Measurements from ENCODE around the gene CEP104.

CEP104 gene

GRCh38 chr1:3856923-3857790 is at the start of gene CEP104, which contains the start of gene DFFB:
Gene CEP104 (minus strand): TSS chr1:3857211. CDS start chr1:3852407, 4,804 bp downstream.
Gene DFFB (plus strand): TSS chr1:3857476. CDS start chr1:3857604, 128 bp downstream.
- DNase-seq (ENCODE audit: low read depth): peak; percentile 89

DNA sequence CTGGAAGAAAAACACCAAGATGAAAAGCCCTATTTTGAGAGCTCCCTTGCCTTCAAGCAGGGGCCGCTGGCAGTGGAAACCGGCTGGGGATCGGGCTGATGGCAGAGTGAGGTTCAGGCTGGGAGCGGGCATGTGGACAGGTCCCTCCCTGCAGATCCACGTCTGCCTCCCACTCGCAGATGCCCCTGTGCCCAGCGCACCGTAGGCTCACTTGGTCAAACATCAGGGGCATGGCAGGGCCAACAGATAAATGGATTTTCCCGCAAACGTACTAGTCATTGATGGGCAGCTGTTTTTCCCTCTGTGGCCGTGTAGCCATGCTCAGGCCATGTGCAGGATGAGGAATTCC is 49.6 kb upstream of the CEP104 start:
- no peak for DNase-seq (ENCODE audit: low read depth)

GRCh38 chr1:3905953-3906671 is 49.1 kb upstream of the CEP104 start:
- DNase-seq (ENCODE audit: low read depth): no peak

DNA sequence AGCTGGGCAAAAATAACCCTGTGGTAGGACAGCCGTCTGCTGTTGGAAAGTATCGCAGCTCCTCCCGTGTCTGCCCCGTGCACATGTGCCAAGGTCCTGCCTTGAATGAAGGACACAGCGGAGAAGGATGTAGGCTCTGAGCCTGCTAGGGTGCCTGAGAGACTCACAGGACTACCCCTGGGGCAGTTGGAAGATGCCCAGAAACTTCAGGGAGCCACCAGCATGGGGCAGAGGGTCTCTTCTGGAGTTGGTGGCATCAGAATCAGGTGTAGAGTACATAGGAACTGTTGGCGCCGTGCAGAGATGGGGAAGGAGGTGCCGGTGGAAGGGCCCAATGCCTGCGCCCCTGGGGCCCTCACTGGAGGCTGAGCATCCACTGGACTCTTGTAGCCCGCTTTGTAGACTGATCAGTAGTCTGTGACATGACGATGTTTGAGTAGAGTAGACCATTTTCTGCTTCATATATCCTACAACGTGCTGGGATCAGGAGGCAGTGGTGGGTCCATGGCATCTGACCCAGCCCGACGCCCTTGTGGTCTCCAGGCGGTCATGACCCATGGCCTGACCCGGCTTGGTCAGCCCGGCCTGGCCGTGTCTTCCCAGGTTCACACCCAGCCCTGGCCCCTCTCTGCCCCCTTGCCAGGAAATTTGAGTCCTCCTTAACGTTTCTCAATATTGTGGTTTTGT is 48.4 kb upstream of the CEP104 start:
- DNase-seq (ENCODE audit: low read depth): no peak

DNA sequence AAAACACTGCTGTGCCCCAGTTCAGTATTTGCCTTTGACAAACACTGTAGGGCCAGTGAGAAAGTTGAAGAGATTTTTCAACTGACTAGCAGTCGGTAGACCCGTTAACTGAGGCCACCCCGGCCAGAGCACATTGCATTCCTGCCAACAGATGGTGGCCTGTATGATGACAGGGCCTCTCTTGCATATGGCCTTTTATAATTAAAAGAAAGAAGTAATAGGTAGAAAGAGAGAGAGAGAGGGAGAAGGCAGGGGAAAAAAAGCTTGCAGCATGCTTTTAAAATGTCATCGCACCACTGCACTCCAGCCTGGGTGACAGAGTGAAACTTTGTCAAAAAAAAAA is 47.8 kb upstream of the CEP104 start:
- no peak for DNase-seq (ENCODE audit: low read depth)

GRCh38 chr1:3904006-3904842 is 47.2 kb upstream of the CEP104 start:
- DNase-seq (ENCODE audit: low read depth): no peak

GRCh38 chr1:3903141-3904005 is 46.4 kb upstream of the CEP104 start:
- no peak for DNase-seq (ENCODE audit: low read depth)

- DNase-seq (ENCODE audit: low read depth): no peak
Measured at GRCh38 chr1:3902571-3903091, 45.6 kb upstream of the CEP104 start.

DNA sequence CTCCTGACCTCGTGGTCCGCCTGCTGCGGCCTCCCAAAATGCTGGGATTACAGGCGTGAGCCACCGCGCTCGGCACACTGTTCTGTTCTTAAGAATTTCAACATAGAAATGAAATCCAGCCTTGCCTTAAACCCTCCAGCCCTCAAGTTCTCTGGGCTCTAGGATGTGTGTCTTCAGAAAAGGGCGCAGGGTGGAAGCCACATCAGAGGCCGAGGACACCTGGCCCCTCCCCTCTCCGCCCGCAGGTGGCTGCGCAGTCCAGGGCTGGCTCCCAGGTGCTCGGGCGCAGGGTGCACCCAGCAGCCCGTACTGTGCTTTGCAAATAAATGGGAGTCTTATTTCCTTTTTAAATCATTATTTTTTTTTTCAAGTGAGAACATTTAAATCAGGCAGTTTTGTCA is 45.1 kb upstream of the CEP104 start:
- no peak for DNase-seq (ENCODE audit: low read depth)

- DNase-seq (ENCODE audit: low read depth): peak; percentile 92
Measured at GRCh38 chr1:3900969-3901529, 44.0 kb upstream of the CEP104 start.

- peak; percentile 98 for DNase-seq (ENCODE audit: low read depth)
Measured at GRCh38 chr1:3900150-3900968, 43.3 kb upstream of the CEP104 start, which contains the start of gene C1orf174. Gene C1orf174 (minus strand): TSS chr1:3900272. CDS start chr1:3900186, 86 bp downstream.

DNA sequence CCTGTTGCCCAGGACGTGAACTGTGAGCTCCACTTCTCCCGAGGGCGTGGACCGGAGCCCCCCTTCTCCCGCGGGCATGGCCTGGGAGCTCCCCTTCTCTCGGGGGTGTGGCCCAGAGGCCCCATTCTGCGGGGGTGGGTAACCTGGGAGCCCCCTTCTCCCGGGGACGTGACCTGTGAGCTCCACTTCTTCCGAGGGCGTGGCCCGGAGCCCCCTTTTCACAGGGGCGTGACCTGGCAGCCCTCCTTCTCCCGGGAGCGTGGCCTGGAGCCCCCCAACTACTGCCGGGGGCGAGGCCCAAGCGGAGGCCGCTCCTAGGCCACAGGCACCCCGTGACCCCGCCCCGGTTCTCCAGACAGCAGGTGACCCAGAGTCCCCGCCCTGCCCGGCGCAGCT is 42.7 kb upstream of the CEP104 start:
- peak; percentile 4 for DNase-seq (ENCODE audit: low read depth)

GRCh38 chr1:3898994-3899753 is 42.2 kb upstream of the CEP104 start:
- no peak for DNase-seq (ENCODE audit: low read depth)

GRCh38 chr1:3898475-3898735 is 41.4 kb upstream of the CEP104 start:
- DNase-seq (ENCODE audit: low read depth): no peak

DNA sequence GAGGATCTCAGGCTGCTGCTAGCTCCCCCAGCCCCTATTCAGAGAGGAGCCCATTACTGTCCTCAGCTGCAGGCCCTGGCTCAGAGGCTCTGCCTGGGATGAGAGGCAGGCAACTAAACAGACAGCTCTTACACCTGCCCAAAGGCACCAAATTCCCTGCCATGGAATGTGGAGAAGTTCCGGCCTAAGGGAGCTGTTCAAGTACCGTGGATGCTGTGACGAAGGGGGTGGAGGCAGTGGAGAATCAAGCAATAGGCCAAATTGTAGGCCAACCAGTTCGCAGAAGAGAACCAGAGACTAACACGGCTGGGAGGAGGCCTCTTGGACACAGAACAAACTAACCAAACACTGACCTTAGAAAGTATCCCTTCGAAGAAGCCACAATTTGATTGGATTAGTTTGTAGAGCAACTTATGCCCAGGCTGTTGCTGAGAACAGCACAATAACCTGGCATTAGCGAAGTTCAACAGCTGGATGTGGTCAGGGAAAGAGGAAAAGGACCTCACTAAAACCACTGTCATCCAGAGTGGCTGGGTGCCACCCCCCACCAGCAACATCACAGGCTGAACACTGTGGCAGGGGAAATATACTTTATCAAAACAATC is 39.5 kb upstream of the CEP104 start:
- DNase-seq (ENCODE audit: low read depth): no peak

DNA sequence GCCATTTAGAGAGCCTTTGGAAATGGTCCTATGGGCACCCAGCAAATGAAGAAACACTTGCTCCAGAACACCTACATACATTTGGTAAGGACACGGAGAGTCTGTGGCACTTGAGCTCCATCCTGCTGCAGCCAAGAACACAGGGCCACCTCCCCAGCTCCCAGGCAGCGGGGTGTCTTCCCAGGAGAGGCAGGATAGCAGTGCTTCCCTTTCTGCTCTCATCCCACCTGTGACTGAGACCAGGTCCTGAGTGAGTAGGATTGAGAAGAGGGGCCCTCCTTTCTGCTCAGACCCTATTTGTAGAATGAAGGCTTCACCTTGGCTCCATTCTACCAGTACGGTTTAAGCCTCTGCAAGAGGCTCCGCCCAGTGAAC is 38.9 kb upstream of the CEP104 start:
- DNase-seq (ENCODE audit: low read depth): no peak

GRCh38 chr1:3895279-3895950 is 38.4 kb upstream of the CEP104 start:
- no peak for DNase-seq (ENCODE audit: low read depth)
